NCI-H187 treated with DMSO at 0.1 percent for 48 hours (cell line): ENCODE measurements around the gene ANKRD34A.
"Not testable (repeated sequence)": the region's sequence is repeated elsewhere in the genome, so short reads cannot be mapped to it uniquely, and the experiment has no call there.

Source experiments
- DNase-seq: peaks from one replicate; lab custom pipeline; 2025; lab: John Stamatoyannopoulos, UW

The ANKRD34A gene

DNA sequence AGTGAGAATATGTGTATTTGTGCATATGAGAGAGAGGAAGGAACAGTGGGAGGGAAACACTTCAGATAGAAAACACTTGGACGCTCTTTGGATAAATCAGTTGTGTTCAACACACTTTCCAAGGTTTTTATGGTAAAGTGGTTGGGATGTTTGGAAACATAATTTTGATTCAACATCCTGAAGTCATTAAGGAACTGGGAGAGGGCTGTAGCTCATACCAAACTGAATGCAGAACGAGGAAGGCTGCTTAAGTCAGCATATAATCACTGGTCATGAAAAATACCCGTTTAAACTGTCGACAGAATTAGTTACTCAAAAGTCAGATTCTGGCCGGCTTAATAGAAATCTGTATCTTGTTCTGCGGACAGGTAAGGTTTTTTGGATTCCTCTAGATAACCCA lies 21.5 kb downstream of the ANKRD34A start:
- DNase-seq, result no peak

DNA sequence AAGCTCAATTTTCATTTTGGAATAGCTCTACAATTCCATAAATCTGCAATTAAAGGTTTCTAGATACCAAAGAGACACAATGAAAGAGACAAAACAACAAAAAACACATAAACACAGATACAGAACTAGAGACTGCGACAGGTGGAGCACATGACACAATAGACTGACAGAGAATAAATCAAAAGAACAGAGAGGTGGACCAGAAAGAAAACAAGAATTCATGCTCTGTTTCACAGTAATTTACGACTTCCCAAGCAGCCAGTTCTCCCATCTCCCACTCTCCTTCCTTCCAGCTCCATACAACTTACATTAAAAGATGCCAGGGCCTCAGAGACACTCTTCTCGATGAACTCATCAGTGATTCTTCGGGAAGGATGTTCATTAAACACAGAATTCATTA lies 22.0 kb downstream of the ANKRD34A start:
- DNase-seq, result no peak

DNA sequence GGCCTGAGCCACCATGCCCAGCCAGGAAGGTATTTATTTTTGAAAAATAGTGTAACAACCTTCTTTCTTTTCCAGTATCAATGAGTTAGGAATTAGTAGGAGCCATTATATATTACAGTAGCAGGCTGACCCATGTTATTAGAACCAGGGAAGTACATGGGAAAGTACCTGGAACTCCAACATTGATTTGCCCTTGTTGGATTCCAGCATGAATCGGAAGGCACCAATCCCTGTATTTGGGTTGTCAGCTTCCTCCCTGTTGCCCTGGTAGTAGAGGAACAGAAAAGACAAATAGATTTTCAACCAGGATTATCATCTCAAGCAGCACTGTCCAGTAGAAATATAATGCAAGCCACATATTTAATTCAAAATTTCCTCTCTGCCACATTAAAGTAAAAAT lies 26.9 kb downstream of the ANKRD34A start:
- DNase-seq, result no peak

DNA sequence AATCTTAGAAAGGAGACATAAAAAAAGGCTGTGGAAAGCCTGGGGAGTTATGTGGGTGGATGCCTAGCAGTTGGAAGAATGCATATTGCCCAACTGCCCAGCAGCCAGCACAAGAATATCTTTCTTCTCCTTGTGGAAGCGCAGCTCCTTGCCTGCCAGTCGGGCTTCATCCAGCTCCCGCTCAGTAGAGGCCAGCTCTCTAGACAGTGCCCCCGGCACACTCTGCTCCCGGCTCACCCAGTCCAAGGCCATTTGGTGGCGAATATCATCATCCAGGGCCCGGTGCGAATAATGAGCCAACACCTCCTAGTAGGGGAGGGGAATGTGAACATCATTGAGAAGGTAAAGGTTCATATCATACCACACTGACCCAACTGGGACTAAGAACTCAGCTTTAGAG lies 28.1 kb downstream of the ANKRD34A start:
- no peak for DNase-seq

DNA sequence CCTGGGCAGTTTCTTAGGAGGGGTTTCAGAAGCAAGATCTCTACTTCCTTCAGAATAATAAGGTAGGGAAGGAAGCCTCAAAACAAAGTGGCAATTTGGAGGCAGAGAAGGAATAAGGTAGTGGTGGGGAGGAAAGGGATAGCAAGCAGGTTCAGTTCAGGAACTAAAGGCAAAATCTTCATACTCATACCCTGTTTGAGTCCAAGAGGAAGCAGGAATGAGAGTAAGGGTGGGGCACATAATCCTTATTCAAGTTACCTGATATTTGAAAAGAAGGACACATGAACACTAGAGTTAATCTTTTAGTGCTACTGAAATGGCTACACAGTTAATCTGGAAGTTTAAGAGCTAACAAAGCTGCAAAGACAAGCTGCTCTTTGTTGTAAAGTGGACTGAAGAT lies 28.7 kb downstream of the ANKRD34A start:
- DNase-seq, result no peak

DNA sequence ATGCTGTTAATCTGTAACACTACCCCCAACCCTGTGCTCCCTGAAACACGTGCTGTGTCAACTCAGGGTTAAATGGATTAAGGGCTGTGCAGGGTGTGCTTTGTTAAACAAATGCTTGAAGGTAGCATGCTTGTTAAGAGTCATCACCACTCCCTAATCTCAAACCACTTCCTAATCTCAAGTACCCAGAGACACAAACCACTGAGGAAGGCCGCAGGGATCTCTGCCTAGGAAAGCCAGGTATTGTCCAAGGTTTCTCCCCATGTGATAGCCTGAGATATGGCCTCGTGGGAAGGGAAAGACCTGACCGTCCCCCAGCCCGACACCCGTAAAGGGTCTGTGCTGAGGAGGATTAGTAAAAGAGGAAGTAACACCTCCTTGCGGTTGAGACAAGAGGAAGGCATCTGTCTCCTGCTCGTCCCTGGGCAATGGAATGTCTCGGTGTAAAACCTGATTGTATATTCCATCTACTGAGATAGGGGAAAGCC lies 31.8 kb downstream of the ANKRD34A start:
- DNase-seq, result not testable (repeated sequence)

DNA sequence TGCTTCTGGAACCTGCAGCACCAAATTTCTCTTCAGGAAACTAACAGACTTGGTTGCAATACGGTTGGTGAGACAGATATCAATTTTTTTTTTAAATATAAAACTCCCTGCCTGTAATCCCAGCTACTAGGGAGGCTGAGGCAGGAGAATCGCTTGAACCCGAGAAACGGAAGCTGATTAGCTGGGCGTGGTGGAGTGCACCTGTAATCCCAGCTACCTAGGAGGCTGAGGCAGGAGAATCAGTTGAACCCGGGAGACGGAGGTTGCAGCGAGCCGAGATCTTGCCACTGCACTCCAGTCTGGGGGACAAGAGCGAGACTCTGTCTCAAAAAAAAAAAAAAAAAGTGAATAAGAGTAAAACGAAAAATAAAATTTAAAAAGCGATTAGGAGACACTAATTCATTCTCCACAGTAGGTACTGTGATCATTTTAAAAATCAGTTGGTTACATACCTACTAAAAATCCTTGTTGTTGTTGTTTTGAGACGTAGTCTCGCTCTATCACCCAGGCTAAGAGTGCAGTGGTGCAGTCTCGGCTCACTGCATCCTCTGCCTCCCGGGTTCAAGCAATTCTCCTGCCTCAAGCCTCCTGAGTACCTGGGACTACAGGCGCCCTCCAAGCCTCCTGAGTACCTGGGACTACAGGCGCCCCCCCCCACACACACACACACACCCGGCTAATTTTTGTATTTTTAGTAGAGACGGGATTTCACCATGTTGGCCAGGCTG lies 36.3 kb downstream of the ANKRD34A start:
- no peak for DNase-seq

DNA sequence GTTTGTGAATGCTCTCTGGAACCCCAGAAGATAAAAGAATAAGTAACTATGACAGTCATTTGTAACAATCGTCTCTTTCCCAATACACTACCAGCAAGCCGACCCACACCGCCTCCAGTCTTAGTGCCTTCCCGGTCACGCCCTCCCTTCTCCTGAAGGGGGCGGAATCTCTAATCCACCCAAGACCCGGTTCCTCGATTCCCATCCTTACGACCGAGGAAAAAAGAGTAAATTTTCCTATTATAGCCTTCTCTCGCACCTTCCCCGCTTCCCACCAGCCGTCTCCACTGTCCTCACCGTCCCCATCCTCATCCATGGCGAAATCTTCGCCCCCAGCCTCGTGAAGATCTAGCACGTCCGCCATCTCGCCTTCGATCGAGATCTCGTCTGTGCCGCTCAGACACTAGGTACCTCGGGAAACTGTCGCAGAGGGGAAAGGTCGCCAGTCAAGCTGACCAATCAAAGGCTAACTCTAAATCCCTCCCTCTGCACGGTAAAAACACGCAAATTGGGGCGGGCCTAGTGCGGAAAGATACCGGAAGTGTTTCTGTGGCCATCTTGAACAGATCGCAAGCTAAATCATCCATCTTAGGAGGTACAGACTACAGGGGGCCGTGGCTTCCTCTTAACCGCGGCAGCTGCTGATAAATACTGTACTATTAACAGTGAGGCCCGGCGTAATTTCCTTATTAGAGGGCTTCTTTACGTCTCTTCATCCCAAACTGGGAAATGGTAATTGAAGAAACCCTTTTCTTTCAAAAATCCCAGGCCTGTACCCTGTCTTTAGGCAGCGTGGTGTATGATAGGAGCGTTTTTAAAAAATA lies 37.1 kb downstream of the ANKRD34A start, which contains the start of gene RBM8A:
Gene RBM8A (minus strand): TSS at position 422 of the 824 bp plus-strand sequence. CDS start 58 bp downstream, at position 364.
- peak; percentile 100 for DNase-seq

DNA sequence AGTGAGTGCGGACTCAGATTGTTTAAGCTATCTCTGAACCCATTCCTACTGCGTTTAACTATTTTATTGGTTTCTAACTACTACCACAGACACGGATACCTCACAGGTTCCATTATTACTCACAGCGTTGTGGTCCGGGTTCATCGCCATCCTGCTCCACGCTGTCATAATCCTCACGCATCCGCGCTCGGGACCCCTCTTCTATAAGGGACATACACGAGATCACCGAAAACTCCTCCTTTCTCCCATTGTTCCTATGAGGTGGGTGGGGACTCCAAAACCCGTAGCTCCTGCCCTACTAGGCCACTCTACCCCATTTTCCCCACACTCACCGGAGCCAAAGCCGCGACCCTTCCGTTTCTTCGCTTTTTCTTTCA lies 37.7 kb downstream of the ANKRD34A start:
- no peak for DNase-seq

DNA sequence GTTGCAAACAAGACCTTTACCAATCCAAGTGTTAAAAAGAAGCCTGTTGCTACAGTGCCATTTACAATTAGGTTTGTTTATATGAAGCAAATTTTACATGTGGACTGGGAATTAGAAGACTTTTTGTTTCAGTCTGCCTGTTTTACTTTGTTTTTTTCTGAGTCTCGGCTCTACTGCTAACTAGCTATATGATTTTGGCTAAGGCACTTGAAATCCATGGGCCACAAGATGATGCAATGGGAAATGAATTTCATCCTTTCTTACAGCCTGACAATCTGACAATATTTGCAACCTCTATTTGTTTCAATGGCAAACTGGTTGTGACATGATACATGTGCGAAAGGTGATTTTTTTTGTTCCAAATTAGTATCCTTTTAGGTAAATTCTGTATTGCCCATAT lies 42.1 kb downstream of the ANKRD34A start:
- DNase-seq, result no peak

DNA sequence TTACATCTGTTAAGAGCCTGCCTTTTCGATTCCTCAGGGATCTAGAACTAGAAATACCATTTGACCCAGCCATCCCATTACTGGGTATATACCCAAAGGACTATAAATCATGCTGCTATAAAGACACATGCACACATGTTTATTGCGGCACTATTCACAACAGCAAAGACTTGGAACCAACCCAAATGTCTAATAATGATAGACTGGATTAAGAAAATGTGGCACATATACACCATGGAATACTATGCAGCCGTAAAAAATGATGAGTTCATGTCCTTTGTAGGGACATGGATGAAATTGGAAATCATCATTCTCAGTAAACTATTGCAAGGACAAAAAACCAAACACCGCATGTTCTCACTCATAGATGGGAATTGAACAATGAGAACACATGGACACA lies 44.1 kb downstream of the ANKRD34A start:
- DNase-seq, result not testable (repeated sequence)

DNA sequence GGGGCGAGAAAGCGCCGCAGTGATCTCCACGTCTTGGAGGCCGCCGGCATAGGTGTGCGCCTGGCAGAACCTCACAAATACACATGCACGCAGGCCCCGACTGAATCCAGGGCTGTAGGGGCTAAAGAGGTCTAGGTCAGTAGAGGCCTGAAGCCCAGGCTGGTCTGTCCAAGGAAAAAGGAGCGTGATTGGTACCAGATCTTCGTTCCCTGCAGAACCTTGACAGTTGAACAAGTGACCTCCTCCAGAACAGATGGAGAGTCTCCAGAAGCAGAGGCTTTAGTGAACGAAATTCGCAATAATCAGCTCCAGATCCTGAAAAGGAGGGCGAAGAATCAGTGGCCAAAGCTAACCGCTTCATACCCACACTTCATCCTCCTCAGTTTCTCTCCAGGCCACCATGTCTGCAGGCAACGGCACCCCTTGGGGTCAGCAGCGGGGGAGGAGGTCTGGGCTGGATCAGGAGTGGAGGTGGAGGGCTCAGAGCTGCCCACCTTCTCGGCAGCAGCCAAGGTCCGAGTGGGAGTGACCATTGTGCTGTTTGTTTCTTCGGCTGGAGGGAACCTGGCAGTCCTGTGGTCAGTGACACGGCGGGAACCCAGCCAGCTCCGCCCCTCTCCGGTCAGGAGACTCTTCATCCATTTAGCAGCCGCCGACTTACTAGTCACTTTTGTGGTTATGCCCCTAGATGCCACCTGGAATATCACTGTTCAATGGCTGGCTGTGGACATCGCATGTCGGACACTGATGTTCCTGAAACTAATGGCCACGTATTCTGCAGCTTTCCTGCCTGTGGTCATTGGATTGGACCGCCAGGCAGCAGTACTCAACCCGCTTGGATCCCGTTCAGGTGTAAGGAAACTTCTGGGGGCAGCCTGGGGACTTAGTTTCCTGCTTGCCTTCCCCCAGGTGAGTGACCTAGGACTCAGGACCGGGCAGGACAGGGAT lies 45.1 kb downstream of the ANKRD34A start:
- no peak for DNase-seq

DNA sequence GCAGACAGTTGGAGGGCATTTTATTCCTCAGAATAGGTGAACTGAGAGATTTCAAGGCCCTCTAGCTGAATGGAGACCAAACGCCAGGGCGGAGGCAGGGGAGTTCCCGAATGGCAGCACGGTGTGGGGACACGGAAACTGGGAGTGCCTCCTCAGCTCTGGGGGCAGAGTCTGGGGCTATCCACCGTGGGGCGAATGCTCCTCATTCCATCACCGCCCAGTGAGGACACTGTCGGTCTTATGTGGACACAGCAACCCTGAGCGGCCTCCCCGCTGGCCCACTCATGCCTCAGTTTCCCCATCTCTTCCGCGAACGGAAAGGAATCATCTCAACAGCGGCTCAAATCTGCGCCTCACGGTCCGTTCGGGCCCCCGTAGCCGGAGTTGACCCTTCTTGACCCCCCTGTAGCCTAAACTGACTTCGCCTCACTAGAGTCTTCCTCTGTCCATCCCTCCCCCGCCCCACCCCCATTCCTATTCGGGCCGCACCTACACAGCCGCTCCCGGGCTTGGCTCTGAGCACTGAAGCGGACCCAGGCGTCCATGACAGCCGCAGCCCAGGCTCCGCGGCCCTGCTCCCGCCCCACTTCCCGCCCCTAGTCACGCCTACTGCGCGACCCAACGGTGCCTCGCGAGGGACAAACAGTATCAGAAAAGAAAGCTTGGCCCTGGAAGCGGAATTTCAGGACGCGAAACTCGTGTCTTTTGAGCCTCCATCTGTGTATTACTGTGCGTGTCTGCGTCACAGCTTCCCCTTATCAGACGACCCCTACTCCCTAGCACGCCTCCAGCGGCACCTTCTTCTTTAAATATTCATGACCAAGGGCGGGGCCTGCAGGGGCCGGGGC lies 46.0 kb downstream of the ANKRD34A start, which contains the start of gene PEX11B:
Gene PEX11B (minus strand): TSS at position 574 of the 848 bp plus-strand sequence. CDS start 29 bp downstream, at position 545.
- peak; percentile 83 for DNase-seq

DNA sequence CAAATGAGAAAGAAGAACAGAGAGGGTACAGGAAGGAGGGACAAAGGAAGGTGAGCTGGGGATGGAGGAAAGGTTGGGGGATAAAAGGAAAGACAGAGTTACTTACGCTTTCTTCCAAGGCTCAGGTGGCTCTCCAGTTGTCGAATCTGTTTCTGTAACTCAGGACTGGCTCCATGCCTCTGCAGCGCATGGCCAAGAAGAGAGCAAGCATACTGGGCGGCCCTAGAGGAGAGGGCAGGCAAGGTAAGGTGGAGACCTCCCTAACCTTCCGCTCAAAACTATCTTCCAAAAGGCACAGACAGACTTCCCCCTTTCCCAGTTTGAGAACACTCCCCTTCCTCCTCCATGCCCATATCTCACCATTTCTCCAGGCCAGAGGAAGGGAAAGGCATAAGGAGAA lies 46.8 kb downstream of the ANKRD34A start:
- no peak for DNase-seq

DNA sequence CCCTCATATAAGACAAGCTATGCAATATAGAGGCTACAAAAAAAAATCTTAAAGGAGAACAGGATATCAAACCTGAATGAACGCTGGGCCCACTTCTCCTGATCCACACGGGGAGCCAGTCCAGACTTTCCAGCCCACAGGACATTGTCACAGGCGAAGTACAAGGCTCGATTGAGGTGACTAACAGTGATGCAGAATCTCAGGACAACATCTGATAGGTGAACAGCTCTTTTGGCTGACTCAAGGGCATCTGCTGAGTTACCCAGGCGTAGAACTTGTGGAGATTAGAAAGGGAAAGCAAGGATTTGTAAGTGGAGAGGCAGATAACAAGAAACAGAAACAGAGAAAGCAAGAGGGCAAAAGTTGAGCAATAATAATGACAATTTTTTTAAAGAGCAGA lies 47.6 kb downstream of the ANKRD34A start:
- DNase-seq, result no peak

DNA sequence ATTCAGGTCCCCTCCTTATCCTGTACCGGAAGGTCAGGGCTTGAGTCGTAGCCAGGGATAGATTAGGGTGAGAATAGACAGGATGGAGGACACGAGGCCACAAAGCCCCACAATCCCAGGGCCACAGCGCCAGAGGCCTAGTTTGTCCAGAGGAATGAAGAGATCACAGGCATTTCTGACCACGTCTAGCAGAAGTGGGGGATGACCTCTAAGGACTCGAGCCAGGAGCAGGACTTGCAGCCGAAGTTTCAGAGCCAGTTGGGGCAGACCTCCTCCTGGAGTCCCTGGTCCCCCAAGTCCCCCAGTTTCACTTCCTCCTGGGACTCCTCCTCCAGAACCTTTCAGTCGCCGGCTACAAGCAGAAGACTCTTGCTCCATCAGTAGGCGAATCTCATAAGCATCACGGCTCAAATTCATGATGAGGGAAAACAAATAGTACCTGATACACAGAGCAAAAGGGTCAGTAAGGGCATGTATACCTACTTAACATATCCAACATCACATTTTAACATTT lies 52.2 kb downstream of the ANKRD34A start:
- no peak for DNase-seq
